Measurements from ENCODE around the gene TNXB. TPM values are rescaled to one million over a fixed set of nuclear protein-coding genes. Genes with fewer than 3 reads are reported as not detected.
"Not testable (repeated sequence)": the region's sequence is repeated elsewhere in the genome, so short reads cannot be mapped to it uniquely, and the experiment has no call there.

Gene TNXB
- total and polyA plus RNA-seq, 11 donors = 17.8 to 234 (median 51.8) TPM

DNA sequence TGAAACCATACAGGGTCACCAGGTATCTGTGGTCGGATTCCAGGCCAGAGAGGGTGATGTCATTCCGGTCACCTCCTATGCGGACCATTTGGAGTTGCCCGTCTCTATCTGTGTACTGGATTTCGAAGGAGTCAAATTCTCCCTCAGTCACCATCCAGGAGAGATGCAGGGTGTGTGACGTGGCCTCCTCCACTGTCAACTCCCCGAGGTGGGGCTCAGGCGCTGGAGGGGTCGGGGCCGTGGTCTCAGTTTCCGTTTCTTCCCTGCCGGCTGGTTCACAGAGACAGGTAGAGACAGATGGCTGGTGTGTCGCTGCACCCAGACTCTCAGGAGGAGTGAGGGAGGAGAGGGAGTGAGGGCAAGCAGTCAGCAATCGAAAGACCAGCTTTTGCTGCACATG is 40.3 kb downstream of the TNXB start:
- no peak for DNase-seq
- Histone ChIP-seq H3K27me3 (no peaks in the 10 kb centered on the region), H3K9me3 (no peaks in the 10 kb centered on the region), H3K4me3 (no peak overlapping the region), H3K27ac (no peak overlapping the region), H3K36me3 (peaks cover 0 to 99% (median 52%) of the 10 kb centered on the region in 9 donors), H3K4me1 (peaks cover 0 to 19% (median 0%) of the 10 kb centered on the region in 12 donors)
- intact Hi-C loops (cut with DNase I) = no loop called here
- TF ChIP-seq, protein P1, sequence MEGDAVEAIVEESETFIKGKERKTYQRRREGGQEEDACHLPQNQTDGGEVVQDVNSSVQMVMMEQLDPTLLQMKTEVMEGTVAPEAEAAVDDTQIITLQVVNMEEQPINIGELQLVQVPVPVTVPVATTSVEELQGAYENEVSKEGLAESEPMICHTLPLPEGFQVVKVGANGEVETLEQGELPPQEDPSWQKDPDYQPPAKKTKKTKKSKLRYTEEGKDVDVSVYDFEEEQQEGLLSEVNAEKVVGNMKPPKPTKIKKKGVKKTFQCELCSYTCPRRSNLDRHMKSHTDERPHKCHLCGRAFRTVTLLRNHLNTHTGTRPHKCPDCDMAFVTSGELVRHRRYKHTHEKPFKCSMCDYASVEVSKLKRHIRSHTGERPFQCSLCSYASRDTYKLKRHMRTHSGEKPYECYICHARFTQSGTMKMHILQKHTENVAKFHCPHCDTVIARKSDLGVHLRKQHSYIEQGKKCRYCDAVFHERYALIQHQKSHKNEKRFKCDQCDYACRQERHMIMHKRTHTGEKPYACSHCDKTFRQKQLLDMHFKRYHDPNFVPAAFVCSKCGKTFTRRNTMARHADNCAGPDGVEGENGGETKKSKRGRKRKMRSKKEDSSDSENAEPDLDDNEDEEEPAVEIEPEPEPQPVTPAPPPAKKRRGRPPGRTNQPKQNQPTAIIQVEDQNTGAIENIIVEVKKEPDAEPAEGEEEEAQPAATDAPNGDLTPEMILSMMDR (IDR thresholded peaks at IDR 0.05) = no peak
- TF ChIP-seq POLR2A (IDR thresholded peaks at IDR 0.05) = no peak
- 88 to 95% (median 93%) methylated on average over 13 to 14 of the region's 14 CpGs for WGBS, 4 donors
- ATAC-seq = no peak

DNA sequence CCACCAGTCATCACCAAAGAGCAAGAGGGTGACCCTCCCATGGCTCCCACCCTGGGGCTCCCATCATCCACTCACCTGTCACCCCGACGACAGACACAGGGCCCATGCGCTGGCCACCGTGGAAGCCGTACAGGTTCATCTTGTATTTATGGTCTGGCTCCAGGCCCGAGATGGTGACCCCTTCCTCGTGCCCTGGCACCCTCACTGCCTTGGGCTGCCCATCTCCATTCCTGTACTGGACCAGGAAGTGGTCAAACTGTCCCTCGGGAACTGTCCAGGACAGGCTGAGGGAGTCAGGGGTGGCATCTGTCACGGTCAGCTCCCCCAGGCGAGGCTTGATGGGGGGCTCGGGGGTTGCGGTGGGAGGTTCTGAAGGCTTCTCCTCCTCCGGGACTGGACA is 40.8 kb downstream of the TNXB start:
- intact Hi-C loops (cut with DNase I); H3K4me3 ChIP-seq; ATAC-seq; H3K27ac ChIP-seq; H3K27me3 ChIP-seq; H3K9me3 ChIP-seq; DNase-seq: not testable (repeated sequence)
- H3K4me1 ChIP-seq = peaks cover 0 to 19% (median 0%) of the 10 kb centered on the region in 12 donors
- peaks cover 0 to 99% (median 57%) of the 10 kb centered on the region in 9 donors for H3K36me3 ChIP-seq
- WGBS, 4 donors = 87 to 93% (median 92%) methylated on average over 12 to 13 of the region's 13 CpGs

DNA sequence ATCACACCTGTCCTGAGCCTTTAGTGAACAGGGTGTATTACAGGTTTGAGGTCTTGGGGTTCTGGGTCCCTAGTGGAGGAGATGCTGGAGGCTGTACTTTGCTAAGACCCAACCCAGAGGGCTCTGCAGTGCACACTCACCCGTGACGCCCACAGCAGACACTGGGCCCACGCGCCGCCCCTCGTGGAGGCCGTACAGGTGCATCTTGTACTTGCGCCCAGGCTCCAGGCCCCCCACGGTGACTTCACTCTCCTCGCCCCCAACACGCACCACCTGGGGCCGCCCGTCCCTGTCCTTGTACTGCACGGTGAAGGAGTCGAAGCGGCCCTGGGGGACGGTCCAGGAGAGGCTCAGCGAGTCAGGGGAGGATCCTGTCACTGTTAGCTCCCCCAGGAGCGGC is 41.6 kb downstream of the TNXB start:
- 89 to 93% (median 92%) methylated on average over 17 to 19 of the region's 19 CpGs for WGBS, 4 donors
- H3K27me3 ChIP-seq; DNase-seq; ATAC-seq; H3K27ac ChIP-seq; intact Hi-C loops (cut with DNase I); H3K9me3 ChIP-seq; H3K4me3 ChIP-seq: not testable (repeated sequence)
- Histone ChIP-seq H3K36me3 (peaks cover 0 to 99% (median 55%) of the 10 kb centered on the region in 9 donors), H3K4me1 (peaks cover 0 to 19% (median 0%) of the 10 kb centered on the region in 12 donors)

DNA sequence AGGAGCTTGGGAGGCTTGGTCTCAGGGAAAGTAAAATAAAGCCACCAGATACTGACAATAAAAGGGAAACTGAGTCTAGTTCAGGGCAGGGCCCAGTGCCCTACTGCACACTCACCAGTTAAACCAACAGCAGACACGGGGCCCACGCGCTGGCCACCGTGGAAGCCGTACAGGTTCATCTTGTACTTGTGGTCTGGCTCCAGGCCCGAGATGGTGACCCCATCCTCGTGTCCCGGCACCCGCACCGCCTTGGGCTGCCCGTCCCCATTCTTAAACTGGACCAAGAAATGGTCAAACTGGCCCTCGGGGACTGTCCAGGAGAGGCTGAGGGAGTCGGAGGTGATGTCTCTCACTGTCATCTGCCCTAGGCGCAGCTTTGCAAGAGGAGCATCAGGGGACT is 44.4 kb downstream of the TNXB start:
- H3K4me3 ChIP-seq = no peak overlapping the region
- intact Hi-C loops (cut with DNase I) = no loop called here
- H3K9me3 ChIP-seq = no peaks in the 10 kb centered on the region
- peaks cover 0 to 99% (median 66%) of the 10 kb centered on the region in 9 donors for H3K36me3 ChIP-seq
- ATAC-seq (no peak), DNase-seq (no peak)
- no peak overlapping the region for H3K27ac ChIP-seq
- WGBS, 4 donors = 92 to 95% (median 94%) methylated on average over 14 of the region's 14 CpGs
- H3K27me3 ChIP-seq = no peaks in the 10 kb centered on the region
- peaks cover 0 to under 1% (median 0%) of the 10 kb centered on the region in 12 donors for H3K4me1 ChIP-seq
- no peak for TF ChIP-seq POLR2A (IDR thresholded peaks at IDR 0.05)
- TF ChIP-seq, protein P1 (IDR thresholded peaks at IDR 0.05) = no peak

DNA sequence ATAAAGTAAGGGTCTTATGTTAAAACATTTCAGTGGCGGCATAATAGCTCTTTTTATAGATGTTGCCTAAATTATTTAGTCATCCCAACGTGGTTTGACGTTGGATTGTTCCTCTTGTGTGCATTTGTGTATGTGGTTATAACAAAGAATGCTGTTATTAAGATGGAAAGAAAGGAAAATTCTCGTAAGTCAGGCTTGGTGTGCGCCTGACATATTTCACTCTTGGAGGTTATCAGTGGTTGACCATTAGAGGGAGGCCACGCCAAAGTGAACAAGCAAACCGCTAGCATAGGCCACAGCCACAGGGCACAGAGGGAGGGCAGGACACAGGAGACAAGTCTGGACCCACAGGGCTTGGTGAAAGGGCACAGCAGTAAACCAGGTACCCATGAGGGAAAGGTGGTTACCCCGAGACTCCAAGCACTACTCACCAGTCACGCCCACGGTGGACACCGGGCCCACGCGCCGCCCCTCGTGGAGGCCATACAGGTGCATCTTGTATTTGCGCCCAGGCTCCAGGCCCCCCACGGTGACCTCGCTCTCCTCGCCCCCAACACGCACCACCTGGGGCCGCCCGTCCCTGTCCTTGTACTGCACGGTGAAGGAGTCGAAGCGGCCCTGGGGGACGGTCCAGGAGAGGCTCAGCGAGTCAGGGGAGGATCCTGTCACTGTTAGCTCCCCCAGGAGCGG is 48.0 kb downstream of the TNXB start:
- 82 to 94% (median 91%) methylated on average over 8 to 28 of the region's 28 CpGs for WGBS, 4 donors
- no peak overlapping the region for H3K27ac ChIP-seq
- H3K9me3 ChIP-seq = no peaks in the 10 kb centered on the region
- intact Hi-C loops (cut with DNase I) = no loop called here
- no peak overlapping the region for H3K4me3 ChIP-seq
- ATAC-seq (no peak), DNase-seq (no peak)
- peaks cover 0 to 5% (median 0%) of the 10 kb centered on the region in 12 donors for H3K4me1 ChIP-seq
- peaks cover 0 to 96% (median 62%) of the 10 kb centered on the region in 9 donors for H3K36me3 ChIP-seq
- H3K27me3 ChIP-seq = no peaks in the 10 kb centered on the region
- TF ChIP-seq, protein P1 (IDR thresholded peaks at IDR 0.05) = no peak
- TF ChIP-seq POLR2A (IDR thresholded peaks at IDR 0.05) = no peak
